ENCODE data around the gene MACROD2. TPM values are rescaled to one million over a fixed set of nuclear protein-coding genes. Genes with fewer than 3 reads are reported as not detected.

MACROD2 gene
- total and polyA plus RNA-seq, 11 donors, result 0.54 to 5.4 (median 2.4) TPM

DNA sequence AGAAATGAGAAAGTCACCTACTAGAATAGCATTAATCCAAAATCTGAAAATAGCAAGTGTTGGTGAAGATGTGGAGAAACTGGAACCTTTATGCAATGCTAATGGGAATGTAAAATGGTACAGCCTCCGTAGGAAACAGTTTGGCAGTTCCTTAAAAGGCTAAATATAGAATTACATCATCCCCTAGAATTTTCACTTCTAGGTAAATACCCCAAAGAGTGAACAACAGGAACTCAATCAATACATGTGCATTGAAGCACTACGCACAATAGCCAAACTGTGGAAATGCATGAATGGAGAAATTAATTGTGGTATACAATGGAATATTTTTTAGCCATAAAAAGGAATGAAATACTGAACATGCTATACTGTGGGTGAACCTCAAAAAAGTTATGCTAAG is 1324.1 kb downstream of the MACROD2 start:
- DNase-seq (no peak), ATAC-seq (no peak)
- H3K27me3 ChIP-seq, result no peaks in the 10 kb centered on the region
- TF ChIP-seq, protein P1, sequence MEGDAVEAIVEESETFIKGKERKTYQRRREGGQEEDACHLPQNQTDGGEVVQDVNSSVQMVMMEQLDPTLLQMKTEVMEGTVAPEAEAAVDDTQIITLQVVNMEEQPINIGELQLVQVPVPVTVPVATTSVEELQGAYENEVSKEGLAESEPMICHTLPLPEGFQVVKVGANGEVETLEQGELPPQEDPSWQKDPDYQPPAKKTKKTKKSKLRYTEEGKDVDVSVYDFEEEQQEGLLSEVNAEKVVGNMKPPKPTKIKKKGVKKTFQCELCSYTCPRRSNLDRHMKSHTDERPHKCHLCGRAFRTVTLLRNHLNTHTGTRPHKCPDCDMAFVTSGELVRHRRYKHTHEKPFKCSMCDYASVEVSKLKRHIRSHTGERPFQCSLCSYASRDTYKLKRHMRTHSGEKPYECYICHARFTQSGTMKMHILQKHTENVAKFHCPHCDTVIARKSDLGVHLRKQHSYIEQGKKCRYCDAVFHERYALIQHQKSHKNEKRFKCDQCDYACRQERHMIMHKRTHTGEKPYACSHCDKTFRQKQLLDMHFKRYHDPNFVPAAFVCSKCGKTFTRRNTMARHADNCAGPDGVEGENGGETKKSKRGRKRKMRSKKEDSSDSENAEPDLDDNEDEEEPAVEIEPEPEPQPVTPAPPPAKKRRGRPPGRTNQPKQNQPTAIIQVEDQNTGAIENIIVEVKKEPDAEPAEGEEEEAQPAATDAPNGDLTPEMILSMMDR (IDR thresholded peaks at IDR 0.05), result no peak
- no peak for TF ChIP-seq POLR2A (IDR thresholded peaks at IDR 0.05)
- H3K4me1 ChIP-seq, result peaks cover 0 to 10% (median 0%) of the 10 kb centered on the region in 12 donors
- 67 to 78% (median 72%) methylated on average over 2 of the region's 2 CpGs for WGBS, 4 donors
- intact Hi-C loops (cut with DNase I), result no loop called here
- no peaks in the 10 kb centered on the region for H3K36me3 ChIP-seq
- H3K27ac ChIP-seq, result no peak overlapping the region
- H3K9me3 ChIP-seq, result peaks cover 0 to 6% (median 0%) of the 10 kb centered on the region in 12 donors
- no peak overlapping the region for H3K4me3 ChIP-seq

DNA sequence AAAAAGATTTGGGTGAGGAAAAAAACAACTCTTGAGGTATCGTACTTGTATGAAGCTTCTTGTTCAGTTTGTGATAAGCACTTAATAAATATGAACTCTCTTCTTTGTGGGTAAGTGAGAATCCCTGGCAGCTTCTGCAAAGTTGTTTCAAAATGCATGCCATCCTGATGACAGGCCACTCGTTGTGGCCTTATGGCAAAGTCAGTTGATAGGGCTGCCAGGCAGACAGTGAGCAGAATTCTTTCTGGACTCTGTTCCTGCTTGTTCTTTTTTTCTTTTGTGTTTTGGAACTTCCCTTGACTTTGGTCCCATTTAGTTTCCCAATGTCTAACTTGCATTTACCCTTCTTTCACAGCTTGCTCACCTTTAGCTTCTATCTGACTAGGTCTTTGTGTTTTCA is 1325.6 kb downstream of the MACROD2 start:
- ATAC-seq (peak in 2 of 4 donors; percentile 68 to 76), DNase-seq (peak in 1 of 5 donors; percentile 29)
- Histone ChIP-seq H3K27ac (no peak overlapping the region), H3K9me3 (peaks cover 0 to 6% (median 0%) of the 10 kb centered on the region in 12 donors), H3K36me3 (no peaks in the 10 kb centered on the region), H3K4me1 (peaks cover 0 to 10% (median 0%) of the 10 kb centered on the region in 12 donors), H3K4me3 (no peak overlapping the region), H3K27me3 (no peaks in the 10 kb centered on the region)
- intact Hi-C loops (cut with DNase I), result no loop called here
- WGBS, 4 donors, result 22 to 35% (median 32%) methylated on average over 2 of the region's 2 CpGs
- TF ChIP-seq, protein P1 (IDR thresholded peaks at IDR 0.05), result no peak
- no peak for TF ChIP-seq POLR2A (IDR thresholded peaks at IDR 0.05)

DNA sequence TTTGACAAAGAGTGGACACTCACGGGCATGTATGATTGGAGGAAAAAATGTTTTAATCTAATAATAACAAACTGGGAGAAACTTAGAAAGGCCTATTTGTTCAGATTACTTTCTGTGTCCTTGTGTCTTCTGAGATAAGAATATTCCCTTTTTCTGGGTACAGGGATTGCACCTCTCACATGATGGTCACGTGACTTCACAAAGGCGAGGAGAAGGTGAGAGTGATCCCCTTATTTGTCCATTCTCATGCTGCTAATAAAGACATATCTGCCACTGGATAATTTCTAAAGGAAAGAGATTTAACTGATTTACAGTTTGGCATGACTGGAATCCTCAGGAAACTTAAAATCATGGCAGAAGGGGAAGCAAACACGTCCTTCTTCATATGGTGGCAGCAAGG is 1331.8 kb downstream of the MACROD2 start:
- intact Hi-C loops (cut with DNase I), result no loop called here
- Histone ChIP-seq H3K27me3 (no peaks in the 10 kb centered on the region), H3K4me3 (no peak overlapping the region), H3K36me3 (no peaks in the 10 kb centered on the region), H3K27ac (no peak overlapping the region), H3K4me1 (no peaks in the 10 kb centered on the region), H3K9me3 (no peaks in the 10 kb centered on the region)
- DNase-seq (no peak), ATAC-seq (no peak)
- TF ChIP-seq POLR2A (IDR thresholded peaks at IDR 0.05), result no peak
- TF ChIP-seq, protein P1 (IDR thresholded peaks at IDR 0.05), result no peak
- WGBS, 4 donors, result 73 to 93% (median 83%) methylated on average over 4 of the region's 4 CpGs

DNA sequence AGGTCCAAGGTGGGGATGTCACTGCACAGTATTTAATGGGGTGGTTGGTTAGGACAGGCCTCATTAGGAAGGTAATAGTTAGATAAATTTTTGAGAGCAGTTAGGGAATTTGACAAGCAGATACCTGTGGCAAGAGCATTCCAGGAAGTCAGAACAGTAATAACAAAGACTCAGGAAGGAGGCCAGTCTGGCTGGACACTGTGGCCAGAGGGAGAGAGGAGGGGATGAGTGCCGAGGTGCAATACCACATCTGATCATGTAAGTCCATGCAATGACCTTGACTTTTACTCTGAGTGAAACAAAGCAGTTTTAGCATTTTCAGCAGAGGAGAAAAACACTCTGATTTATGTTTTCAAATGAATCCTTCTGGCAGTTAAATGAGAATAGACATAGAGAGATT is 1332.8 kb downstream of the MACROD2 start:
- TF ChIP-seq POLR2A (IDR thresholded peaks at IDR 0.05), result no peak
- TF ChIP-seq, protein P1 (IDR thresholded peaks at IDR 0.05), result no peak
- no peaks in the 10 kb centered on the region for H3K4me1 ChIP-seq
- DNase-seq, result no peak
- intact Hi-C loops (cut with DNase I), result no loop called here
- H3K36me3 ChIP-seq, result no peaks in the 10 kb centered on the region
- H3K27me3 ChIP-seq, result no peaks in the 10 kb centered on the region
- no peaks in the 10 kb centered on the region for H3K9me3 ChIP-seq
- WGBS, 4 donors, result 56 to 65% (median 62%) methylated on average over 1 of the region's 1 CpG
- H3K27ac ChIP-seq, result no peak overlapping the region
- no peak for ATAC-seq
- H3K4me3 ChIP-seq, result no peak overlapping the region
